Neural progenitor cell (in vitro differentiated cells): ENCODE data around the gene SV2B. TPM values are rescaled to one million over a fixed set of nuclear protein-coding genes. Genes with fewer than 3 reads are reported as not detected.

ENCODE experiments used
- DNase-seq: peaks from one replicate; pipeline ENCODE4 v3.0.0-alpha.2; 2016; ENCODE audit warnings: low spot score
- H2AFZ ChIP-seq: fragments of 200-600 bp; sonication (generic); replicated peaks from 2 replicates; pipeline ENCODE4 v1.6.1; 2016; ENCODE audit warnings: antibody characterized with exemption
- H3F3A ChIP-seq: fragments of 200-600 bp; sonication (generic); 2 replicates; pipeline ENCODE4 v1.6.1; 2016; ENCODE audit warnings: antibody characterized with exemption, low read depth
- H3K27ac ChIP-seq: fragments of 200-600 bp; sonication (generic); 2 replicates; pipeline ENCODE4 v1.5.1; 2016; ENCODE audit warnings: mild to moderate bottlenecking
- H3K27me3 ChIP-seq: fragments of 200-600 bp; sonication (generic); 2 replicates; pipeline ENCODE4 v1.6.1; 2016; ENCODE audit warnings: mild to moderate bottlenecking, moderate library complexity
- H3K36me3 ChIP-seq: fragments of 200-600 bp; sonication (generic); 2 replicates; pipeline ENCODE4 v1.5.1; 2016
- H3K4me1 ChIP-seq: fragments of 200-600 bp; sonication (generic); 2 replicates; pipeline ENCODE4 v1.6.1; 2016; ENCODE audit warnings: mixed run types
- H3K4me2 ChIP-seq: fragments of 200-600 bp; sonication (generic); 2 replicates; pipeline ENCODE4 v1.6.1; 2016
- H3K4me3 ChIP-seq: fragments of 200-600 bp; sonication (generic); 2 replicates; pipeline ENCODE4 v1.5.1; 2016
- H3K79me2 ChIP-seq: fragments of 200-600 bp; sonication (generic); 2 replicates; pipeline ENCODE4 v1.6.1; 2016; ENCODE audit warnings: low read depth
- H3K9ac ChIP-seq: fragments of 200-600 bp; sonication (generic); 2 replicates; pipeline ENCODE4 v1.6.1; 2016
- H3K9me3 ChIP-seq: fragments of 200-600 bp; sonication (generic); 2 replicates; pipeline ENCODE4 v1.5.1; 2016; ENCODE audit warnings: low read depth
- H4K20me1 ChIP-seq: fragments of 200-600 bp; sonication (generic); 2 replicates; pipeline ENCODE4 v1.6.1; 2016; ENCODE audit warnings: low read depth
- H3K27ac Mint-ChIP-seq: 3 replicates; pipeline ENCODE4 v1.8.0; 2021; ENCODE audit warnings: mixed read lengths
- H3K27me3 Mint-ChIP-seq: 2 replicates; pipeline ENCODE4 v1.8.0; 2022; ENCODE audit warnings: low read depth, mild to moderate bottlenecking, inconsistent platforms, moderate library complexity, mixed read lengths; ENCODE audit not compliant: insufficient read depth
- H3K36me3 Mint-ChIP-seq: 3 replicates; pipeline ENCODE4 v1.8.0; 2021; ENCODE audit warnings: mixed read lengths
- H3K4me1 Mint-ChIP-seq: 3 replicates; pipeline ENCODE4 v1.8.0; 2021; ENCODE audit warnings: mixed read lengths
- H3K4me3 Mint-ChIP-seq: 3 replicates; pipeline ENCODE4 v1.8.0; 2021; ENCODE audit warnings: mild to moderate bottlenecking, moderate library complexity, mixed read lengths
- H3K9me3 Mint-ChIP-seq: 3 replicates; pipeline ENCODE4 v1.8.0; 2020; ENCODE audit warnings: mixed read lengths
- EZH2 ChIP-seq: fragments of 200-600 bp; sonication (generic); IDR thresholded peaks from 2 replicates; pipeline ENCODE4 v1.6.1; 2017; ENCODE audit warnings: antibody characterized with exemption, mild to moderate bottlenecking, moderate library complexity
- EZH2phosphoT487 ChIP-seq: fragments of 200-600 bp; sonication (generic); IDR thresholded peaks from 2 replicates; pipeline ENCODE4 v1.6.1; 2017; ENCODE audit warnings: antibody characterized with exemption
- total RNA-seq: library from RNA; depleted of rRNA; stranded (reverse); fragments of >200 nt; gene quantifications from 2 replicates; pipeline ENCODE4 v1.2.3, GENCODE V29; 2015; ENCODE audit warnings: low replicate concordance
- TF ChIP-seq, protein P1 (sequence below): fragments of 200-600 bp; sonication (generic); IDR thresholded peaks from 2 replicates; pipeline ENCODE4 v1.5.1; 2017; ENCODE audit warnings: antibody characterized with exemption, mild to moderate bottlenecking

Gene SV2B
- total RNA-seq, 1 donor from 2014 or later = 0.02 TPM

DNA sequence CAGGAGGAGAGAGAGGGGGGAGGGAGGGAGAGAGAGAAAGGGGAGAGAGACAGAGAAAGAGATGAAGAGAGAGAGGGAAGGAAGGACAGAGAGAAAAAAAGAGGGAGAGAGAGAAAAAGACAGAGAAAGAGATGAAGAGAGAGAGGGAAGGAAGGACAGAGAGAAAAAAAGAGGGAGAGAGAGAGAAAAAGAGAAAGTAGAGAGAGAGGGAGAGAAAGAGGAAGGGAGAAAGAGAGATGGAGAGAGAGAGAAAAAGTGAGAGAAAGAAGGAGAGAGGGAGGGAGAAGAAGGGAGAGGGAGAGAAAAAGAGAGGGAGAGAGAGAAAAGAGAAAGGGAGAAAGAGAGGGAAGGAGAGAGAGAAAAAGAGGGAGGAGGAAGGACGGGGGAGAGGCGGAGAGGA lies 204.2 kb downstream of the SV2B start:
- Histone ChIP-seq H3K4me1 (no peaks in the 10 kb centered on the region), H4K20me1 (no peaks in the 10 kb centered on the region), H3K36me3 (no peaks in the 10 kb centered on the region), H3K79me2 (no peaks in the 10 kb centered on the region), H3K27me3 (peaks cover 14% of the 10 kb centered on the region), H3K9ac (no peak overlapping the region), H3K4me3 (no peak overlapping the region), H3K4me2 (no peak overlapping the region), H3K9me3 (no peaks in the 10 kb centered on the region), H2AFZ (no peak overlapping the region), H3K27ac (no peak overlapping the region), H3F3A (no peaks in the 10 kb centered on the region)
- no peak overlapping the region for H3K4me3 Mint-ChIP-seq
- DNase-seq = no peak
- TF ChIP-seq EZH2phosphoT487 (no peak), EZH2 (no peak)
- TF ChIP-seq, protein P1, sequence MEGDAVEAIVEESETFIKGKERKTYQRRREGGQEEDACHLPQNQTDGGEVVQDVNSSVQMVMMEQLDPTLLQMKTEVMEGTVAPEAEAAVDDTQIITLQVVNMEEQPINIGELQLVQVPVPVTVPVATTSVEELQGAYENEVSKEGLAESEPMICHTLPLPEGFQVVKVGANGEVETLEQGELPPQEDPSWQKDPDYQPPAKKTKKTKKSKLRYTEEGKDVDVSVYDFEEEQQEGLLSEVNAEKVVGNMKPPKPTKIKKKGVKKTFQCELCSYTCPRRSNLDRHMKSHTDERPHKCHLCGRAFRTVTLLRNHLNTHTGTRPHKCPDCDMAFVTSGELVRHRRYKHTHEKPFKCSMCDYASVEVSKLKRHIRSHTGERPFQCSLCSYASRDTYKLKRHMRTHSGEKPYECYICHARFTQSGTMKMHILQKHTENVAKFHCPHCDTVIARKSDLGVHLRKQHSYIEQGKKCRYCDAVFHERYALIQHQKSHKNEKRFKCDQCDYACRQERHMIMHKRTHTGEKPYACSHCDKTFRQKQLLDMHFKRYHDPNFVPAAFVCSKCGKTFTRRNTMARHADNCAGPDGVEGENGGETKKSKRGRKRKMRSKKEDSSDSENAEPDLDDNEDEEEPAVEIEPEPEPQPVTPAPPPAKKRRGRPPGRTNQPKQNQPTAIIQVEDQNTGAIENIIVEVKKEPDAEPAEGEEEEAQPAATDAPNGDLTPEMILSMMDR = no peak
- peaks cover 9% of the 10 kb centered on the region for H3K27me3 Mint-ChIP-seq
- H3K27ac Mint-ChIP-seq = no peak overlapping the region
- H3K36me3 Mint-ChIP-seq = no peaks in the 10 kb centered on the region
- peaks cover 23% of the 10 kb centered on the region for H3K4me1 Mint-ChIP-seq
- no peaks in the 10 kb centered on the region for H3K9me3 Mint-ChIP-seq

DNA sequence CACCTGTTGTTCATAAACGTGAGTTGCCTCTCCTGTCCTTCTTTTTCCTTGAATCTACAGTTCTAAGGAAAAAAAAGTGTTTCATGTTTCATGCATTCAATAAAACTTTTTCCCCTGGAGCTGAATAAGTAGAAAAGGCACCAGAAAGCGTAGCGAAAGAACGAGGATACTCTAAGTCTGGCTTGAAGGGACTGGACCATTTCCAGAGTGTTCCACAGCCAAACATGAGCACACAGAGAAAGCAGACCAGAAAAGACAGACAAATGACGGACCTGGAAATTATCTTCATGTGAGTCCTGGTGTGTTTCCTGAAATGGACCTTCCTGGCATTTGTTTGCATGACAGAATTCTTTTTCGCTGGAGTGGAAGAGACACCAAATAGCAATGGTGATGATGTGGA lies 204.7 kb downstream of the SV2B start:
- Mint-ChIP-seq H3K27ac (no peak overlapping the region), H3K4me3 (no peak overlapping the region), H3K9me3 (no peaks in the 10 kb centered on the region), H3K4me1 (peaks cover 25% of the 10 kb centered on the region), H3K36me3 (no peaks in the 10 kb centered on the region), H3K27me3 (peaks cover 9% of the 10 kb centered on the region)
- H3K4me2 ChIP-seq = no peak overlapping the region
- TF ChIP-seq EZH2phosphoT487 (no peak), EZH2 (no peak)
- TF ChIP-seq, protein P1 = no peak
- no peak overlapping the region for H3K9ac ChIP-seq
- H3K4me1 ChIP-seq = no peaks in the 10 kb centered on the region
- no peak overlapping the region for H3K27ac ChIP-seq
- no peak overlapping the region for H2AFZ ChIP-seq
- DNase-seq = no peak
- no peaks in the 10 kb centered on the region for H3K9me3 ChIP-seq
- H3K27me3 ChIP-seq = peaks cover 14% of the 10 kb centered on the region
- H3K79me2 ChIP-seq = no peaks in the 10 kb centered on the region
- no peaks in the 10 kb centered on the region for H3K36me3 ChIP-seq
- H3F3A ChIP-seq = no peaks in the 10 kb centered on the region
- H4K20me1 ChIP-seq = no peaks in the 10 kb centered on the region
- no peak overlapping the region for H3K4me3 ChIP-seq

DNA sequence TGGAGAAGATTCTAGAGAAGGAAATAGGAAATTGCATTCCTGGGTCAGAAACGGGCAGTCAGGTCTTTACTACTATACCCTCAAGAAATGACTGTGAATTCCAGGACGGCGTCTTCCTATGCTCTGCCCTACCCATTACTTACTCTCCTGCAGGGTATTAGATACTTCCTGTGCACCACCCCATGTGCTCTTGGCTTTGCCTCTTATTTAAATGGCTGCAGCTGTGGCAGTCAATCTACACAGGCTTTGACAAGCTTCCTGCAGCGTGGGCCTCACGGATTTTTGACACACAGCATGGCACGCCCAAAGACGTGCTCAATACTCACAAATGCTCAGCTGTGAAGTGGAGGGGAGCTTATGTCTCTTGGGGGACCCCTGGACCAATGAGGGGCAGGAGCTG lies 206.1 kb downstream of the SV2B start:
- no peaks in the 10 kb centered on the region for H3K79me2 ChIP-seq
- no peak overlapping the region for H3K27ac ChIP-seq
- no peaks in the 10 kb centered on the region for H3K36me3 ChIP-seq
- Mint-ChIP-seq H3K36me3 (no peaks in the 10 kb centered on the region), H3K4me3 (no peak overlapping the region), H3K27me3 (peaks cover 9% of the 10 kb centered on the region), H3K4me1 (peaks cover 25% of the 10 kb centered on the region), H3K9me3 (no peaks in the 10 kb centered on the region), H3K27ac (no peak overlapping the region)
- H3F3A ChIP-seq = no peaks in the 10 kb centered on the region
- H4K20me1 ChIP-seq = no peaks in the 10 kb centered on the region
- H2AFZ ChIP-seq = no peak overlapping the region
- no peak overlapping the region for H3K4me2 ChIP-seq
- no peaks in the 10 kb centered on the region for H3K9me3 ChIP-seq
- TF ChIP-seq, protein P1 = no peak
- TF ChIP-seq EZH2phosphoT487 (no peak), EZH2 (no peak)
- no peak overlapping the region for H3K4me3 ChIP-seq
- DNase-seq = no peak
- peaks cover 14% of the 10 kb centered on the region for H3K27me3 ChIP-seq
- H3K9ac ChIP-seq = no peak overlapping the region
- no peaks in the 10 kb centered on the region for H3K4me1 ChIP-seq
